GM12801 (cell line): ENCODE measurements around the gene BCAS3.

Source experiments
- TF ChIP-seq, protein P1 (sequence below): IDR thresholded peaks from one replicate; pipeline ENCODE4 v1.5.1; 2011; ENCODE audit warnings: control low read depth; ENCODE audit not compliant: insufficient read length; ENCODE audit errors: extremely low read depth

BCAS3 gene

DNA sequence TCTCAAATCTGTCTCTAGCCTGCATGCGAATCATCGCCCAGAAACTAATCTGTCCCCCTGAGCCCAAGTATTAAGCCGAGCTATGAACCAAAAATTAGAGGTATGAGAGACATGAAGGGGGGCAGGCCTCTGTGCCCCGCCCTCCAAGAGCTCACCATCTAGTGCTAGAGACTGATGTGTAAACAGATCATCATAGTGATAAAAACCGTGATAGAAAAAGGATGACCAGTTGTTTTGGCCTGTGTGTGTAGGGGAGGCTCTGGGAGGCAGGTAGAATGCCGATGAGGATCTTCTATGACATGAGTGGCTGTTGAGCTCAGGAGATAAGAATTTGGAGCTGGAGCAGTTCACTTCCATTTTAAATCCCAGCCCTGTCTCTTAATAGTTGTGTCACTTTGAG, 632.9 kb downstream of the BCAS3 start:
- TF ChIP-seq, protein P1, sequence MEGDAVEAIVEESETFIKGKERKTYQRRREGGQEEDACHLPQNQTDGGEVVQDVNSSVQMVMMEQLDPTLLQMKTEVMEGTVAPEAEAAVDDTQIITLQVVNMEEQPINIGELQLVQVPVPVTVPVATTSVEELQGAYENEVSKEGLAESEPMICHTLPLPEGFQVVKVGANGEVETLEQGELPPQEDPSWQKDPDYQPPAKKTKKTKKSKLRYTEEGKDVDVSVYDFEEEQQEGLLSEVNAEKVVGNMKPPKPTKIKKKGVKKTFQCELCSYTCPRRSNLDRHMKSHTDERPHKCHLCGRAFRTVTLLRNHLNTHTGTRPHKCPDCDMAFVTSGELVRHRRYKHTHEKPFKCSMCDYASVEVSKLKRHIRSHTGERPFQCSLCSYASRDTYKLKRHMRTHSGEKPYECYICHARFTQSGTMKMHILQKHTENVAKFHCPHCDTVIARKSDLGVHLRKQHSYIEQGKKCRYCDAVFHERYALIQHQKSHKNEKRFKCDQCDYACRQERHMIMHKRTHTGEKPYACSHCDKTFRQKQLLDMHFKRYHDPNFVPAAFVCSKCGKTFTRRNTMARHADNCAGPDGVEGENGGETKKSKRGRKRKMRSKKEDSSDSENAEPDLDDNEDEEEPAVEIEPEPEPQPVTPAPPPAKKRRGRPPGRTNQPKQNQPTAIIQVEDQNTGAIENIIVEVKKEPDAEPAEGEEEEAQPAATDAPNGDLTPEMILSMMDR: no peak

DNA sequence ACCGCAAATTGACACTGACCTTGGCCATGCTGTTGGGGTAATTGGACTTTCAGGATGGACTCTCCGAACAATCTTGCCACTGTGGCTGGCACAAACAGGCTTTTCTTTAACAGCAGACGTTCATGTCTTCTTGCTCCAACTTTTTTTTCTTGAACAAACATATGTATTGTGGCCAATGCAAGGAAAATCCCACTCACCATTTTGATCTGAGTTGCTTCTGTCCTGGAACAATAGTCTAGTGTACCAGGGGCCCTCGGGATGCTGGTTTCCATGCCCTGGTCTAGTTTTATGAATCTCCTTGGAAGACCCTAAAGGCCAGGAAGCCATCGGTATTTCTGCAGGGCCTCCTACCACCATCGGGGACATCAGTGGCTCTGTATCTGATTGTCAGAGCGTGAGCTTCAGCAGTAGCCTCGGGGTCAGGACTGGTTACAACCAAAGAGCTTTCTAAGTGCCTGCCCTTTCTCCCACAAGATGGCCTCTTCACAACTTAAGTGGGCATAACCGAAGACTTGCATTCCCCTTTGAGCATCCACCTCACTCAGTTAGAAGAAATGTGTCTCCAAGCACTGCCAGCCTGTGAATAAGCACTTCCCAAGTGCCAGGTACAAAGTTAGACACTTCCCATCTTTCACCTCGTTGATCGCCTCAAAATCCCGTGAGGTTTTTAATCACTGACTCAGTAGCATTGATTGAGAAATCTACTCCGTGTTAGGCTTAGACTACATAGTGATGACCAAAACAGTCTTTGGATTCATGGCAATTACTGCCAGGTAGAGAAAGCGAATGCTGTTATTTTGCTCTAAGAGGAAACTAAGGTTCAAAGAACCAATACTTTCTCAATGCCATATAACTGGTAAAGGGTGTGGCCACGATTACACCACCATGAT, 635.0 kb downstream of the BCAS3 start:
- TF ChIP-seq, protein P1: no peak

DNA sequence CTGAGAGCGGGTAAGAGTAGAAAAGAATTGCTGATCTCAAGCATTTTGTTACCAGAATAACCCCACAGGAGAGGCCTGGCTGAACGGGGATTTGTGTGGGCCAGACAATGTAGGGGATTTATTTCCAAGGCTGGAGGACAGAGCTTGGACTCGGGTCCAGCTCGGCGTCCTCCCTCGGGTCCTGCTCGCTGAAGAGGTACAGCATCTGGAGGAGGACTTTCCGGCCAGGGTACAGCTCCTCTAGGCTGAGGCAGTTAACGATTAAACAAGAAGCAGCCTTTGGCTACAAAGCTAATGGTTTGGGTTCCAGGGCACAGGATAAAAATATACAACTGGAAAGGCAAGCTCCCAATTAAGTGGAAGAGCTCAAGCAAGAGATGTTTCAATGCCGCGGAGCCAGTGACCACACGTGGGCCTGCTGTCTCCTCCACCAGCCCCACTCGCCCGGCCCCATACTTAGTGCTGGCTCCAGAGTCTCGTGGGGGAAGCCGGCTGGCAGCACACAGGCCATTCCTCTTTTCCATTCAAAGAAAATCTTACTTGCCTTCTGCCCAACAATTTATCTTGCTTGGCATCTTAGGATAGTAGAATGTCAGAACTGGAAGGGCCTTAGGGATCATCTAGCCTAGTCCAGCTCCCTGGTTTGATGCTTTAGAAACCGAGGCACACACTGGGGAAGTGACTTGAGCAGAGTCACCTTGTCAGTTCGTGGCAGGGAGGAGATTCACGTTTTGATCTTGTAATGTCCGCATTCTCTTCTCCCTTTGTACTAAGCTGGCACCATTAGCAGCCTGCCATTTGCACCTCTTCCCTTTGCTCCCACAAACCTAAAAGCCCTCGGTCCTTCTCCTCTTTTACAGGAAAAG, 636.0 kb downstream of the BCAS3 start:
- TF ChIP-seq, protein P1: no peak

DNA sequence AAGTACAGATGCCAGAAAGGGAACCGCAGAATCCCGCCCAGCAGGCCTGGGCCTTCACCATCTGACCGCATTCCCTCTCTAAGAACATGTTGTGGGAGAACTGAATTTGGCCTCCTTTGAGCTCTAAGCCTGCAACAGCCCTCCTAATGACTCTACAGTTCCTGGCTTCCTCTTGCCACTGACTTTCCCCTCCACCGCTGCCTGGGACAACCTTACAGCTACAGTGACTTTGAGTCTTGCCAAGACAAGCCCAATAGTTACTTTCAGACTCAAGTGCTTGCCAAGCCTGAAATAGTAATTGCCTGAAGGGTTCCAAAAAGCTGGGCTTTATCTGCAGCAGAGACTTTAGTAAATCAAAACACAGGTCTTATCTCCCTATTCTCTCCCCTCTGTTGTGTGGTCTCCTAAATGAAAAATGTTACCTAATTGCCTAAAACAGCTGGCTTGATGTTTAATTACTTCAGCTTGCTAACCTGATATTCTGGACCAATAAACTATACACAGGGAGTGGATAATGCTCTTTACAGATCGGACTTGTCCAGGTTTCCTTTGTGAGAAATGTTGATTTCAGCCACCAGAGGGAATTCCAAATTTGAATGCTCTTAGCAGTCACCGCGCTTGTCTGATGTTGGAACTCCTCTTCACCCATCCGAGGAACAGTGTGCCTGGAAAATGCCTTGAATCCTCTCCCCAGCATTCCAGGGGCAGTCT, 636.9 kb downstream of the BCAS3 start:
- TF ChIP-seq, protein P1: no peak

DNA sequence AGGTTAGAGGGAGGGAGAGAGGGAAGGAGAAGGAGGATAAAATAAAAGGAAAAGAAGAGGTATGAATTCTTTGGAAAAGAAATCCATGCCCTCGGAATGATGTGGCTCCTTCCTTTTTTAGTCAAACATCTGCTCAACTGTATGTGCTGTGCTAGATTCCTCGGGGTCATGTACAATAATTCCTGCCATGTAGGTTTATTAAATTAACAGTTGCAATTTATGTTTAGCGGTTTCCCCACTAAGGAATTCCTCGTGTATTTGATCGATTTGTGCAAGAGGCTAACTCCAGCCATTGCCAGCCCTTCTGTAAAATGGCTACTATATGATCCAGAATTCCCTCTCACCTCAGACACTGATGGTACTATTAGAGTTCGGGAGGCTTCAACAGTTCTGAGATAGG, 639.0 kb downstream of the BCAS3 start:
- TF ChIP-seq, protein P1: no peak

DNA sequence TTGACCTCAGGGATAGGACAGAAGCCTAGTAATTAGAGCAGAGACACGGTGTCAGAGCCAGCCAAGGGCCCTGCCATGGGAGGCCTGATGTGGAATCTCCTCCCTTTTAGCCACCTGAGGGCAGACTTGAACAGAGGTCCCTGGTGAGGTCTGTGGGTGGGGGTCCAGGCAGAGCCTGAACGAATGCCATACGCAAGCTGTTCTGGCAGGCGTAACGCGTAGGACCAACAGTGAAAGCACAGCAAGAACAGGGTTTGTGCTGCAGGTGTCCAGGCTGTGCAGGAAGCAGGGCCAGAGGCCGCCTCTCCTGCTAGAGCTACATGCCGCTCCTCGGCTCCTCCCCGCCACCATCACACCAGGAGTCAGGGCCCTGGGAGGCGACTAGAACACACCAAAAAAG, 640.1 kb downstream of the BCAS3 start:
- TF ChIP-seq, protein P1: no peak

DNA sequence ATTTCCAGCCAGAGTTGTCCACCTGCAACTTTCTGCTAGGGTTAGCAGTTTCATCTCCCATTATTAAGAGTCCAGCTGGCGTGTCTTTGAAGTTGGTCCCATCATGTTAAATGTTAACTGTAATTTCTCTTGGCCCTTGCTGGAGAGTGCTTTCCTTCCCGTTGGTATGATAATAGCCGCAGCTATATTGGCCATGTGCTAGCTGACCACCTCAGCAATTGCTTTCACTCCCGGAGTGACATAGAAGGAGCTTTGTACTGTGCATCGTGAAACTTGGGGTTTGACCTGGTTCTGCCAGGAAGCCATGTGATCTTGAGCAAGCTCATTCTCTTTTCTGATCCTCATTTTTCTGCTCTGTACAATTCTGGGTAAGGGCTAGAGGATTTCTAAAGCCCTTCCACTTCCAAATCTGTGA, 641.0 kb downstream of the BCAS3 start:
- TF ChIP-seq, protein P1: no peak
